Adrenal gland (tissue), 12 donors: ENCODE measurements around the gene GTF3C5. TPM values are rescaled to one million over a fixed set of nuclear protein-coding genes. Genes with fewer than 3 reads are reported as not detected.

Experiments used
- DNase-seq, 7 donors: peaks; one replicate each; pipeline ENCODE4 v3.0.0-alpha.2; 2019 to 2020
- H3K27ac ChIP-seq, 5 donors: fragments of 200-600 bp; sonication (generic) in 4 of 5; 1 replicate in 3 of 5; 2 replicates in 2 of 5; pipeline versions ENCODE4 v1.5.1 to v1.8.0; 2016 to 2020; ENCODE audit warnings: mild to moderate bottlenecking in 1 of 5
- H3K27me3 ChIP-seq: fragments of 200-600 bp; 2 replicates; pipeline ENCODE4 v1.8.0; 2021
- H3K36me3 ChIP-seq, 2 donors: fragments of 200-600 bp; replicated peaks in 1 of 2; 1 replicate in 1 of 2; 2 replicates in 1 of 2; pipeline versions ENCODE4 v1.5.1 to v1.8.0; 2018 to 2022
- H3K4me1 ChIP-seq, 2 donors: fragments of 200-600 bp; replicated peaks in 1 of 2; 1 replicate in 1 of 2; 2 replicates in 1 of 2; pipeline versions ENCODE4 v1.5.1 to v1.8.0; 2018 to 2021
- H3K4me3 ChIP-seq, 4 donors: fragments of 200-600 bp; sonication (generic) in 3 of 4; one replicate each; pipeline ENCODE4 v1.5.1; 2016 to 2018
- H3K9me3 ChIP-seq, 3 donors: fragments of 200-600 bp; sonication (generic) in 1 of 3; replicated peaks in 1 of 3; 1 replicate in 2 of 3; 2 replicates in 1 of 3; pipeline versions ENCODE4 v1.5.1 to v1.8.0; 2016 to 2021
- POLR2A ChIP-seq, 2 donors: fragments of 450-650 bp; IDR thresholded peaks; one replicate each; pipeline ENCODE4 v1.6.1; 2017; ENCODE audit warnings: antibody characterized with exemption in 2 of 2, mild to moderate bottlenecking in 2 of 2, moderate library complexity in 1 of 2
- WGBS, 4 donors: extraction: QIAGEN DNeasy Blood & Tissue Kit in 2 of 4; methylation state at CpG; one replicate each; pipeline versions ENCODE4 v1.1.5 to v1.1.7; 2013 to 2017; 5-methylcytosine and 5-hydroxymethylcytosine counted together
- intact Hi-C, 2 donors: fragments of 100-400 bp; cut with DNase I; formaldehyde crosslinking; loops; one replicate each; pipeline versions ENCODE4 v1.14.1 to v1.15.0; 2022 to 2023
- polyA plus RNA-seq, 3 donors: library from polyadenylated mRNA; stranded (reverse); fragments of 200-250 nt in 2 of 3; fragments of 350-450 nt in 1 of 3; fragmentation: Illumina TruSeq in 1 of 3; extraction: RNeasy Lipid Tissue Mini Kit (QIAGEN cat#74804) in 1 of 3; gene quantifications; one replicate each; pipeline ENCODE4 v1.2.3, GENCODE V29; 2013 to 2014
- total RNA-seq, 9 donors: library from RNA; depleted of rRNA in 4 of 9; stranded (reverse); fragments of >200 nt in 4 of 9; fragments of 120-200 nt in 1 of 9; fragmentation: NEBNext Ultra II Directional in 1 of 9; extraction: Animal tissue kit (Norgen Biotek cat#: 25700) in 1 of 9; gene quantifications; one replicate each; pipeline versions ENCODE4 v1.1.0 to v1.2.4, GENCODE V29; 2013 to 2023
- TF ChIP-seq, protein P1 (sequence below), 6 experiments: fragments of 450-650 bp in 4 of 6; fragments of 200-600 bp in 2 of 6; sonication (generic) in 1 of 6; IDR thresholded peaks; 1 replicate in 5 of 6; 2 replicates in 1 of 6; pipeline versions ENCODE4 v1.5.1 to v1.8.0; 2016 to 2021; ENCODE audit warnings: antibody characterized with exemption in 6 of 6, mild to moderate bottlenecking in 2 of 6, moderate library complexity in 1 of 6
- donor health status: healthy with polysubstance abuse.
- donor health status: Bipolar disorder and iron deficiency.
- donor health status: DM: yes; HTN: yes; CAD: no.
- donor health status: DM: no; HTN: no; CAD: no.
- donor health status: DM: no; HTN: no; CAD: no.
- donor health status: DM: yes; HTN: yes; CAD: no.

The GTF3C5 gene
- total and polyA plus RNA-seq, 12 donors, result 43.9 to 139 (median 61.5) TPM

DNA sequence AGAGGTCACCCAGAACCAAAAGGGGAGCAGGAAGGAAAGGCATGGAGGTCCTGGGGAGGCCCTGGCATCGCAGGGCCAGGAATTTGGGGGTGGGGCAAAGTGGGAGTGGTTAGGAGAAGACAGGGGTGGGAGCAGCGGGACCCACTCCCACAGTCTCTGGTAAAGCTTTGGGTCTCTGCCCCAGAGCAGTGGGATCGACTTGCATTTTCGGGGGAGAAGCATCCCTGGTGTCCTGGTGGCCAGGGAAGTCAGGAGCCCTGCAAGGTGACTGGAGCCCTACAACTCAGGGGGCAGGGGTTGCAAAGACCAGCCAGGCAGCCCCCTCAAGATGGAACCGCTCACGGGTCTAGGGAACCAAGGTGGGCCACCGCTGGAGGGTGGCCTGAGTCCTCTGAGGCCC, 22.4 kb upstream of the GTF3C5 start:
- 77 to 90% (median 82%) methylated on average over 3 to 7 of the region's 7 CpGs for WGBS, 4 donors
- intact Hi-C loops, result no loop called here
- Histone ChIP-seq H3K4me3 (no peak overlapping the region), H3K36me3 (no peaks in the 10 kb centered on the region), H3K27ac (no peak overlapping the region), H3K9me3 (no peaks in the 10 kb centered on the region), H3K27me3 (peaks cover 10% of the 10 kb centered on the region), H3K4me1 (no peaks in the 10 kb centered on the region)
- TF ChIP-seq, protein P1, sequence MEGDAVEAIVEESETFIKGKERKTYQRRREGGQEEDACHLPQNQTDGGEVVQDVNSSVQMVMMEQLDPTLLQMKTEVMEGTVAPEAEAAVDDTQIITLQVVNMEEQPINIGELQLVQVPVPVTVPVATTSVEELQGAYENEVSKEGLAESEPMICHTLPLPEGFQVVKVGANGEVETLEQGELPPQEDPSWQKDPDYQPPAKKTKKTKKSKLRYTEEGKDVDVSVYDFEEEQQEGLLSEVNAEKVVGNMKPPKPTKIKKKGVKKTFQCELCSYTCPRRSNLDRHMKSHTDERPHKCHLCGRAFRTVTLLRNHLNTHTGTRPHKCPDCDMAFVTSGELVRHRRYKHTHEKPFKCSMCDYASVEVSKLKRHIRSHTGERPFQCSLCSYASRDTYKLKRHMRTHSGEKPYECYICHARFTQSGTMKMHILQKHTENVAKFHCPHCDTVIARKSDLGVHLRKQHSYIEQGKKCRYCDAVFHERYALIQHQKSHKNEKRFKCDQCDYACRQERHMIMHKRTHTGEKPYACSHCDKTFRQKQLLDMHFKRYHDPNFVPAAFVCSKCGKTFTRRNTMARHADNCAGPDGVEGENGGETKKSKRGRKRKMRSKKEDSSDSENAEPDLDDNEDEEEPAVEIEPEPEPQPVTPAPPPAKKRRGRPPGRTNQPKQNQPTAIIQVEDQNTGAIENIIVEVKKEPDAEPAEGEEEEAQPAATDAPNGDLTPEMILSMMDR (IDR thresholded peaks at IDR 0.05), result no peak
- no peak for TF ChIP-seq POLR2A (IDR thresholded peaks at IDR 0.05)
- DNase-seq, result no peak

DNA sequence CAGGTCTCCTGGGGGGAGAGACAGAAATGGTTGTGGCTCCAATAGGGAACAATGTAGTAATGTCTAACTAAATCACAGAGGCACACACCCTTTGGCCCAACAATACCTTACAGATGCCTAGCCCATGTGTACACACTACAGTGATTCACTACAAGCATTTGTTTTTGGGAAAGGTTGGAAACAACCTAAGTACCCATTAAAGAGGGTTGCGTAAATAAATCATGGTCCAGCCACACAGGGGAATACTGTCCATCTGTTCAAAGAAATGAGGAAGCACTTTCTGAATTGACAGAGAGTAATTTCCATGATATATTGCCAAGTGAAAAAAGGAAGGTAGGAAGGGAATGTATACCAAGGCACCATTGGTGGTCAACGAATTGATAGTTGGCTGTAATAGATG, 22.0 kb upstream of the GTF3C5 start:
- Histone ChIP-seq H3K4me3 (no peak overlapping the region), H3K27ac (no peak overlapping the region), H3K27me3 (peaks cover 6% of the 10 kb centered on the region), H3K9me3 (no peaks in the 10 kb centered on the region), H3K36me3 (no peaks in the 10 kb centered on the region), H3K4me1 (no peaks in the 10 kb centered on the region)
- intact Hi-C loops, result no loop called here
- 80 to 85% (median 82%) methylated on average over 2 of the region's 2 CpGs for WGBS, 4 donors
- DNase-seq, result no peak
- TF ChIP-seq, protein P1 (IDR thresholded peaks at IDR 0.05), result no peak
- no peak for TF ChIP-seq POLR2A (IDR thresholded peaks at IDR 0.05)

DNA sequence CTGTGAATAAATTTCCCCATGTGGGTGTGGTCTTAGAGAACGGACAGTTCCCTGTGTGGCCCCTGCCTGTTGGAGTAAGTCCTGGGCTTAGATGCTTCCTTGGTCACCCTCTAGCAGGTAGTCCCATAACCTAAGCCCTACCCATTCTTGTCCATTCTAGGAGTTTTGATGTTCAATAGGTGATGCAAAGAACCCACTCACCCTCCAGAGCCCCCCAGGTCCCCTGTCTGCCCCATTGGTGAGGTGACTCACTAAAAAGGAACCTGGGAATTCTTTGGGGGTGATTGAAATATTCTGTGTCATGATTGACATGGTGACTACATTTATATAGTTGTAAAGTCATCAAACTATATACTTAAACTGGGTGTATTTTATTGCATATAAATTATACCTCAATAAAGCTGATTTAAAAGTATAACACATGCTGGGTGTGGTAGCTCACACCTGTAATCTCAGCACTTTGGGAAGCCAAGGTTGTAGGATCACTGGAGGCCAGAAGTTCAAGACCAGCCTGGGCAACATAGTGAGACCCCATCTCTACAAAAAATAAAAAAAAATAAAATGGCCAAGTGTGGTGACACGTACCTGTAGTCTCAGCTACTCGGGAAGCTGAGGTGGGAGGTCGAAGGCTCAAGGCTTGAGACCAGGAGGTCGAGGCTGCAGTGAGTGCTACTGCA, 20.8 kb upstream of the GTF3C5 start:
- H3K36me3 ChIP-seq, result no peaks in the 10 kb centered on the region
- no peaks in the 10 kb centered on the region for H3K9me3 ChIP-seq
- intact Hi-C loops, result no loop called here
- WGBS, 4 donors, result 70 to 86% (median 76%) methylated on average over 5 of the region's 5 CpGs
- H3K4me1 ChIP-seq, result no peaks in the 10 kb centered on the region
- no peak overlapping the region for H3K4me3 ChIP-seq
- no peak for DNase-seq
- no peak overlapping the region for H3K27ac ChIP-seq
- TF ChIP-seq, protein P1 (IDR thresholded peaks at IDR 0.05), result no peak
- TF ChIP-seq POLR2A (IDR thresholded peaks at IDR 0.05), result no peak
- H3K27me3 ChIP-seq, result peaks cover 4% of the 10 kb centered on the region

DNA sequence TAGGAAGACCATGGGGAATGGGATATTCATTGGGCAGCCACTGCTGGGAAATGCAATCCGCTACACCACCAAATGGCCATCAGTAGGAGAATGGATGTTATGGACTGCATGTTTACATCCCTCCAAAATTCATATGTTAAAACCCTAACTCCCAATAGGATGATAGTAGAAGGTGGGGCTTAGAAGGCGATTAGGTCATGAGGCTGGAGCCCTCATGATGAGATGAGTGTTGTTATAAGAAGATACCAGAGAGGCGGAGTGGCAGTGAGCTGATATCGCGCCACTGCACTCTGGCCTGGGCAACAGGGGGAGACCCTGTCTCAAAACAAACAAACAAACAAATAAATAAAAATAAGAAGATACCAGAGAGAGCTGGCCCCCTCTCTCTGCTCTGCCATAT, 16.1 kb upstream of the GTF3C5 start:
- H3K36me3 ChIP-seq, result no peaks in the 10 kb centered on the region
- TF ChIP-seq POLR2A (IDR thresholded peaks at IDR 0.05), result no peak
- TF ChIP-seq, protein P1 (IDR thresholded peaks at IDR 0.05), result no peak
- WGBS, 4 donors, result 78 to 91% (median 85%) methylated on average over 5 of the region's 5 CpGs
- H3K4me3 ChIP-seq, result no peak overlapping the region
- no peaks in the 10 kb centered on the region for H3K9me3 ChIP-seq
- no peak overlapping the region for H3K27ac ChIP-seq
- no peaks in the 10 kb centered on the region for H3K4me1 ChIP-seq
- DNase-seq, result no peak
- intact Hi-C loops, result no loop called here
- H3K27me3 ChIP-seq, result no peaks in the 10 kb centered on the region
